NCI-H2081 treated with DMSO at 0.1 percent for 48 hours (cell line): ENCODE results near the gene LSAMP.

Source experiments
- DNase-seq: peaks from one replicate; lab custom pipeline; 2025; lab: John Stamatoyannopoulos, UW

Gene LSAMP

GRCh38 chr3:115958526-115958925, 486.8 kb downstream of the LSAMP start:
- DNase-seq: no peak

- no peak for DNase-seq
Observed at GRCh38 chr3:115947325-115947724, 498.0 kb downstream of the LSAMP start.

DNA sequence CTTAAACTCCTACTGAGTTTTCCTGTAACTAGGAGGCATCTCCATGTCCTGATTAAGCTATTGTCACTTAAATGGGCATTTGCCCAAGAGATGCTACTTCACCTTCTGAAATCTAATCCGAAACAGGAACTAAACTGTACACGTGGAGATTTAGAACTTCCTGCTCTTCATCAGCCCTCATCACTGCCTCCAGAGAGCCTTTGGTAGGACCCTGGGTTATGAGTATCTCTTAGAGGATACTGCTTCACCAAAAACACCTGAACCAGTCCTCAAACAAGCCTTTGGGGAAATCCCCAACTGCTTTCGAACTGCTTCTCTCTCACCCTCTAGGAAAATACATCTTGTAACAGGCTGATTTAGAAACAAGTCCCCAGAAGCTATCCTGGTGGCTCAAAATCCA, 501.7 kb downstream of the LSAMP start:
- DNase-seq: no peak

DNA sequence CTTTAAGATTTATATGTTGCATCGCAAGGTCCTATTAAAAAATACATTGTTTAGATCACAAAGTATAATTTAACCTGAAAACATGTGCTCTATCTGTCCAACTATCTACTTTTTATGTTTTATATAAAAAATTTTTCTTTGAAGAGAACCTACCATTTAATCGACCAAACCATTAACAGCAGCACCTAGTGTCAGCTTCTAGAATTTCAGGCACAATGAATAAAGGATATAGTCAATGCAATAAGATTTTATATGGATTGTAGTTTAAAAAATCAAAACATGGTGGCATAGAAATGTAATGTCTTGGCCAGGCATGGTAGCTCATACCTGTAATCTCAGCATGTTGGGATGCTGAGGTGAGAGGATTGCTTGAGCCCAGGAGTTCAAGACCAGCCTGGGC, 508.2 kb downstream of the LSAMP start:
- DNase-seq: no peak

DNA sequence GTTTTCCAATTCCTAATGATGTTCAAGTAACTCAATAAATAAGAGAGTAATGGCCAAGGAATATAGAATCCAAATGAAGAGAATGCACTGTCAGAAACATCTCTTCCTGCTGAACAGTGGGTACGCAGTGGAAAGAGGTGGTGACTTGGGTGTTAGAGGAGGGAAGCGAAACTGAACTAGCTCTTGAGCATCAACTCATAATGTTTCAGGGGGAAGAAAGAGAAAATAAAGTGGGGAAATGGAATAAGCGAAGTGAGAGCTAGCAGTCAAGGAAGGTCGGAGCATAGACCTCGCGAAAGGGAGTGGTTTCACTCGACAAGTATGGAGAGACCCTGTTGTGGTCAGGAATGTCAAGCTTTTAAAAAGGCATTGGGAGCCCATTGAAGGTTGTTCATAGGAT, 512.5 kb downstream of the LSAMP start:
- DNase-seq: no peak

DNA sequence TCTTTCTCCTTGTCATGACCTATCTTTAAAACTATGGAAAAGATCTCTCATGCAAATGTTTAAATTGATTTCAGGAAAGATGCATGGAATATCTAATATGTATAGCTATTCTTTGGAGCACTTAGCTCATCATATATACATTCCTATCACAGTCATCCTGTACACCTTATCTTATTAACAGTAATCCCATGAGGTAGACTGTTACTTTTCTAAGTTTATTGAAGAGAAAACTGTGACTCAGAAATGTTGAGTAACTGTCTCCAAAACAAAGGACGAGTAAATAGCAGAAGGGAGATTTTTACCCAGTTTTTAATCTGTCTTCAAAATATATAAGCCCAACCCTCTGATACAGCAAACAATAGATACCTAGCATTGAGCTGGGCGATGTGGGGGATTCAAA, 513.7 kb downstream of the LSAMP start:
- DNase-seq: no peak

- DNase-seq: no peak
Observed at GRCh38 chr3:115930922-115931321, 514.4 kb downstream of the LSAMP start.

DNA sequence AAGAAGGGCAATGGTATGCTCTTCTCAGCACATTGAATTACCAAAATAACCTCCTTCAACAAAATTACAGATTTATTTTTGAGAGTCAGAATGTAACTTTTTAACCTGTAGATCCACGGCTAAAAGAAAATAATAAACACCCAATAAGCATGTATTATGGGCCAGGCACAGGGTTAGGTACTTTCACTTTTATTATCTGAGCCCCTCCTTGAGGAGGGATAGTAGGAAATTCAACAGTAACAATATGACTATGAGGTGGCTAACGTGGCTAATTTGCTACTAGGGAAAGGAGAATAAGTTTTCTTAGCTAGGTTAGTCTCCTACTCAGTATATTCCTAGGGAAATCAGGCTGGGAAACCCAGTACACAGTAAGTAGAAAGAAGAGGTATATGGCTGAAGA, 515.1 kb downstream of the LSAMP start:
- no peak for DNase-seq

DNA sequence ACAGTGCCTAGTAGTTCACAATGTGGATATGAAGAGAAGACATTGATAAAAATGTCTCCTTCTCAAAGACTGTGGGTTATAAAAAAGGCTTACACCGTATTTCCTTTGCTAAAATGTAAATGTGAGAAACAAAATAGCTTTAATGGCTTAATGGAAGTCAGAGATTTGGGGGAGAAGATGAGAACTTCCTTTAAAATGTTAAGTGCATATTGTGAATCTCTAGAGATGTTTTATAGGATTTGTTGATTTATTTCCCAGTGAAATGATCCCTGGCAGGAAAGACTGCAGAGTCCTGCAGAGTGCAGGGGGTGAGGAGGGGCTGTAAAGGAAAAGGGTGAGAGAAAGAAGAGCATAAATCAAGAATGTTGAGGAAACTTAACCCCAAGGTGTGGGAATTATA, 516.9 kb downstream of the LSAMP start:
- DNase-seq: no peak

- no peak for DNase-seq
Observed at GRCh38 chr3:115927197-115927596, 518.1 kb downstream of the LSAMP start.

DNA sequence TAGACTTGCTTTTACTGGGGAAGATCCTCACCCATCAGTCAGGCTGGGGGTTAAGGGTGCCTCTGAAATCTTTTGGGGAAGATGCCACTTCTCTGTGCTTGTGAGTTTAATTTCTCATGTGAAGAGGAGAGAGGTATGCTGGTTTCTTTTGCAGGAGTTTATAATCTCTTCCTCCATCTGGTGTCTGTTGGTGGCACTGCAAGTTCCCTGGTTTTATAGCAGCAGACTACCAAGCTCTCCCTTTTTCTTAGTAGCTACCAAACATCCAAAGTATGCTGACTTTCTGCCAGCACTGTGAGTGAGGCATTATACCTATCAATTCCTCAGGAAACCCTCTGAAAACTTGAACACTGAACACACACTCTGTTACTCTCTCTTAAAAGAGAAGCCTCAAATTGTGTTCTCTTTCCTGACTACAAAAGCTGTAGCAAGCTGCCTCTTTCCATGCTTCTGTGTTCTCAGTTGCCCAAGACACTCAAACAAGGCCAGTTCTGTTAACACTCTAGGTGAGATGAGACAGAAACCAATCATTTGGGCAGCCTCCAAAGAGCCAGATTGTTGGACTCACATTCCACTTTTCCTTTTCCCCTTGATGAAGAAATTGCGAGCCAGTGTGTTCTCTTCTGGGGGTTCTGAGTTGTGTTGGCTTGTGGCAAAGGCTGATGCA, 522.5 kb downstream of the LSAMP start:
- no peak for DNase-seq

DNA sequence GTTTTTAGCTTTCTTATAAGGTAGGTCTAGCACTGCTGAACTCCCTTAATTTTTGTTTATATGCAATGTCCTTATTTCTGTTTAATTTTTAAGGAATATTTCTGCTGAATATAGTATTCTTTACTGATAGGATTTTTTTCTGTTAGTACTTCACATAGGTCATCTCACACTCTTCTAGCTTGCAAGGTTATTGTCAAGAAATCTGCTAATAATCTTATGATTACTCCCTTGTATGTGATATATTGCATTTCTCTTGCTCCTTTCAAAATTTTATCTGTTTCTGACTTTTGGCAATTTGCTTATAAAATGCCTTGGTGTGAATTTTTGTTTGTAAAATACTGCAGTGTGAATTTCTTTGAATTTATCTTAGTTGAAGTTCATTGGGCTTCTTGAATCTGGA, 523.6 kb downstream of the LSAMP start:
- no peak for DNase-seq

- no peak for DNase-seq
Observed at GRCh38 chr3:115918900-115919299, 526.4 kb downstream of the LSAMP start.

DNA sequence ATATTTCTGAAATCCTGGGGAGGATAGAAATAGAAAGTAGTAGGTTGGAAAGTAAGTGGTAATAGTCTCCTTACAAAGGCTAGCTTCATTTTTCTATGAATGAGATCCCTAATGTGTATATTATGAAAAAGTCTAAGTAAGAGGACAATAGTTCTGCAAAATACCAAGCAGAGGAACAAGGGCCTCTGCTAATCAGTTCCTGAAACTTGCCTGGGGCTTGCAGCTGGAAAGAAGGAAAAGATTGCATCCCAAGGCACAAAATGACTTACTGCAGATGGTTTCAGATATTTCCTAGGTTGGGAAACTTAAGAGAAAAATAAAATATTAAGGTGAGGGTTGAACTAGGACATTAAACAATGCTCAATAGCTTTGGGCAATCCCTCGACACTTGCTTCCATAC, 528.4 kb downstream of the LSAMP start:
- DNase-seq: no peak

- DNase-seq: no peak
Observed at GRCh38 chr3:115915061-115915460, 530.2 kb downstream of the LSAMP start.

- DNase-seq: no peak
Observed at GRCh38 chr3:115913069-115913686, 532.1 kb downstream of the LSAMP start.

DNA sequence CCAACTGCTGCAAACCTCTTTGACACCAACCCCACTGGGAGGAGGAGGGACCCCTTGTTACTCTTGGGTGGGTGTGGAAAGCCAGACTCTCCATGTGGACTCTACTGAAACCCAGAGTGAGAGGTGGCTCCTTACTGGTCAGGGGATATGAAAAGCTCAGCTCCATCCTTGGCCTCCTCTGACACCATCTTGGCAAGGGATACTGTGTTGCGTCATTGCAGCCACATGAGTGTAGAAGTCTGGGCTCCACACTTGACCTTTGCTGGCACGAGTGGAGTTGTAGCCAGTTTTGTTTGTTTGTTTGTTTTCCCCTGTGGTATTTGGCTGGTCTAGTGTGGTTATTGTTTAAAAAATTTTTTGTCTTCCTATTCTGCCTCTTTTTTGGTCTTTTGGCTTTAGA, 532.9 kb downstream of the LSAMP start:
- DNase-seq: no peak

DNA sequence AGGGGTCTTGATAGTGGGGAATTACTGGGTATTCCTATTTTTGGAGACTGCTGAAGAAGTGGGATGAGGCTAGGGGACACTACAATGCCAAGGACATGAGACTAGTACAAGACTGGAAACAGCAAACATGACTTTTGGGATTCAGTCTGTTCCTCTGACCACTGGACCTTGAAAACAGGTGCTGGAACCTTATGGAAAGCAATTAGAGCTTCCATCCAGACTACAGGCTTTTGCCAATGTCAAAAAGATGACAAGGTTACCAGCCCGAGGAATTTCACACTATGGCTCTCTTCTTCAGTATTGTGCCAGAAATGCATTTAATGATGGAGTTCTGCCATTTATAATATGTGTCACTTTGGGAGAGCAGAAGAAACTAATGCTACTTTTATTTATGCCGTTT, 539.4 kb downstream of the LSAMP start:
- DNase-seq: no peak

DNA sequence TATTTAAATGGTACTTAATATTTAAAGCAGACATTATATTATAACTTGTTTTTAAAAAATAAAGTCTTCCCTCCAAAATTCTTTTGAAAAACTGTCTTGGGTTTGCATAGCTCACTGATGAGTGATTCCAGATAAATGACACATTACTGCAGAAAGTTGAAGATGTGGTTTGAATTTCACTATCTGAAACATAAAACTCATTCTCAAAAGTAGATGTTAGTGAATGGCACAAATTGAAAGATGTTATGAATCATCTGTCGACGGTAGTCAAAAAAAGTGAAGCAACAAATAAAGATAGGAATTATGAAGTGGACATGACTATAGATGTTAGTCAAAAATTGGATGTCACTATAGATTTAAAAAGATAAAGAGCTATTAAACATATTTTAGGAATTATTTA, 541.4 kb downstream of the LSAMP start:
- no peak for DNase-seq

DNA sequence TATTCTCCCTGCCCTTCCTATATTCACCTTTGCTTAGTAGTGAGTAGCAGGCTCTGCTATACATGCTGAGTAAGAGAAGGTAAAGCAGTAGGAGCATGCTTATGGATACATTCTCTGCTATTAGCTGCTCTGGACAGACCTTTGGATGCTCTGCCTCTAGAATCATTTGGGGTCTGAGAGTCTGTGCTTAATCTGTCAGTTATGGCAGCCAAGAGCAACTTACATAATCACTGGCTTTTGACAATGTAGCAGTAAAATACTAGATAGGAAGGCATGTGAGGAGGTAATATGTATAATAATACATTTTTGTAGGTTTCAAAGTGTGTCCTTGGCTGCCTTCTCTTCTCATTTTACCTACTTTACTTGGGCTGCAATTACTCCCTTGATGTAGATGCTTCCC, 544.3 kb downstream of the LSAMP start:
- DNase-seq: no peak

DNA sequence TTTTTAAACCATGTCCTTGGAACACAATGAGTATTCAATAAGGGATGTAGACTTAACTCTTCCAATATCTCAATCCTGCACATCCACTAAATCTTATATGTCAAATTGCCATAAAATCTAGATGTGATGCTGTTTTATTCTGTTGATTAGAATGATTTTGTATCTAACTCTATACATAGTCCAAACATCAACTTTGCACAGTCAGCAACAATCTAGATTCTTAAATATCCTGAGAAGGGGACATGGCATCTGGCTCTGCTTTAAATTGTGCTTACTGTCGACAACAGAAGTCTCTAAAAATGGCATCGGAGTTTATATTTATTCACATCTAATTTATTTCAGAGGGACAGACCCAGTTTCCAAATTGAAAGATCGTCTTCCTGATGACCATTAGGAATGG, 545.8 kb downstream of the LSAMP start:
- DNase-seq: no peak

DNA sequence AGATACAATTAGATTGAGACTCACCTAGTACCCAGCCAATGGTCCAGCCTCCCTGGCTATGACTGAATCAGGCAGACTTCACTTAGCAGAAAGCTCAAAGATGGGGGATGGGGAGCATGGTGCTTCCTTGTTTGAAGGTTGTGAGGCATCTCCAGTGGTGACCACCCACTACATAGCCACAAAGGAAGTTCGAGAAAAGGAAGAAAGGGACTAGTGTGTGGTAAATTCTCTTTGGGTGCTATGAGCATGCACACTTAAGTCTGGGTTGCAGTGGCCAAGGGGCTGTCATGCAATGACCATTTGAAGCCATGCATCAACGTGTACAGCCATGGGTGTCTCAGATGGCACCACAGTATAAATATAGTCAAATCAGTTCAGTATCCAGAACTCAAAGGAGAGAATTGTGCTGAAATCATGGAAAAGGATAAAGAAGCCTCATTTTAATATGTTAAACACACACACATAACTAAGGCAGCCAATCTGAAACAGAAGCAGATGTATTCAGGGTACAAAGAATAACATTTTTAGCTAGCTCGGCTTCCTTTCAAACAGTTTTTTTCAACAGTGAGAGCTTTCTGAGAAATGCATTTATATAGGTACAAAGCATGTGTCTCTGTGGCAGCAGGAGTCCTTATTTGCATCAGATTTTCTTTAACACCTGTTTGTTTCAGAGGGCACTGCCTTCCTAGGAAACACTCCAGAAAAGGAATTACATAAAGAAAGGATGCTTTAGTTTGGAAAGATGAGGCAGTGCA, 546.5 kb downstream of the LSAMP start:
- no peak for DNase-seq

DNA sequence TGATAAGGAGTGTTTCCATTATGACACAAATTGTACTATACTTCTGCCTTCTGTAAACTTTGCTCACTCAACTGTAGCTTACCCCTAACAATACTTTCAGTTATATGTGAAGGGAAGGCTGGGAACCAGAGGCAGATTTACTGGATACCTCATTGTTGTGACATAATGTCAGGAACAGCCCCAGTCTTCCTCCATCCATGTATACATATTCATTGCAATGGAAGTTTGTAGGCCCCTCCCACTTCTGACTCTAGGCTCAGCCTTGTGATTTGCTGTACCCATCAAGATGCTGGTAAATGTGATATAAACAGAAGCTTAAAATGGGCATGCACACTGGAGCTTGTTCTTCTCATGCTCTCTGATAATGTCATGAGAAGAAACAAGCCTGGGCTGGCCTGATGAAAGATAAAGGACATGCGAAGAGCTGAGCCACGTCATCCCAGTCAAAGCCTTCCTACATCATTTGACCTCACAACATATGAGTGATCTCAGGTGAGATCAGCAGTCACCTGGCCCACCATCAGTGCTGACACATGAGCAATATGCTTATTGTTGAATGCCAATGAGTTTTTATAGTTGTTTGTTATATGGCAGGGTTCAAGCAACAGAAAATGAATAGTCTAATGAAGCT, 554.2 kb downstream of the LSAMP start:
- no peak for DNase-seq
